ENCODE results near the gene HS3ST3A1. TPM values are rescaled to one million over a fixed set of nuclear protein-coding genes. Genes with fewer than 3 reads are reported as not detected.
"Not testable (repeated sequence)": the region's sequence is repeated elsewhere in the genome, so short reads cannot be mapped to it uniquely, and the experiment has no call there.

The HS3ST3A1 gene
- total RNA-seq, 1 donor from 2014 or later, result 14.2 TPM

DNA sequence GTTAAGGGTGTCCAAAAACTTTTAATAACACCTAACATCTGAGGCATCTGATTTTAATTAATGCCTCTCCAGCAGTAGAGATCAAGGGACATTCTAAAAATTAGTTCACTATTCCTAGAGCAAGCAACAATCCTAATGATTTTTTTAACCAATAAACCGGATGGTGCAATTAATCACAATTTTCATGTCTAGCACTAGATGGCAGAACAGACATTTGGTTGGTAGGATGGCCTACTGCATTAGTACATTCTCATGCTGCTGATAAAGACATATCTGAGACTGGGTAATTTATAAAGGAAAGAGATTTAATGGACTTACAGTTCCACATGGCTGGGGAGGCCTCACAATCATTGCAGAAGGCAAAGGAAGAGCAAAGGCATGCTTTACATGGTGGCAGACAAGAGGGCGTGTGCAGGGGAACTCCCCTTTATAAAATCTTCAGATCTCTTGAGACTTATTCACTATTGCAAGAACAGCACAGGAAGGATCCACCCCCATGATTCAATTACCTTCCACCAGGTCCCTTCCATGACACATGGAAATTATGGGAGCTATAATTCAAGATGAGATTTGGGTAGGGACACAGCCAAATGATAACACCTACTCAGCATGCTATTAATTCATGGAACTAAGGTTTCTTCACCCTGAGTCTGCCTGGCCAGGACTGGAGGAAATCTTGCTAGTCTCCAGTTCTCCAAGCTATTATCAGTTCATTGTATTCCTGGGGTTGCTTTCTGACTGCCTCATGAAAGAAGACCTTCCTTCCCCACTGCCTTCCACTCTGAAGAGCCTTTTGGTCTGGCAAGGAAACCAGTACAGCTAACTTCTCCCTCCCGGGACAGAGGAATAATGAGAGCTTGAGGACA, 24.8 kb downstream of the HS3ST3A1 start:
- no peak for DNase-seq (ENCODE audit: extremely low read depth, low read depth, low spot score)

DNA sequence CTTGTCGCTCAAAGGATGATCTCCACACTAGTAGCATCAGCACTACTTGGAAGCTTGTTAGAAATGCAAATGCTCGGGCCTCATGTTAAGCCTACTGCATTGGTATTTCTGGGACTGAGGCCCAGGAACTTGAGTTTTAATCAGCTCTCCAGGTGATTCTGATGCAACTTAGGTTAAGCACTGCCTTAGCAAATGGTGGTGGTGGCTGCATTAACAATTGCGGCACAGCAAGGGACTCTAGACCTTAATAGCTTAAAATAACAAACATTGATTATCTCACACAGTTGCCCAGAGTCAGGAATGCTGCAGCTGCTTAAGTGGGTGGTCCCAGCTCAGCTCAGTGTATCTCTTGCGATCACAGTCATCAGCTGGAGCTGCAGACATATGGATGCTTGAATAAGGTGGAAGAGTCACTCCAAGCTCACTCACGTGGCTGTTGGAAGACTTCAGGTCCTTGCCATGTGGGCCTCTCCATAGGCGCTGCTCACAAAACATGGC, 25.8 kb downstream of the HS3ST3A1 start:
- DNase-seq (ENCODE audit: extremely low read depth, low read depth, low spot score), result no peak

DNA sequence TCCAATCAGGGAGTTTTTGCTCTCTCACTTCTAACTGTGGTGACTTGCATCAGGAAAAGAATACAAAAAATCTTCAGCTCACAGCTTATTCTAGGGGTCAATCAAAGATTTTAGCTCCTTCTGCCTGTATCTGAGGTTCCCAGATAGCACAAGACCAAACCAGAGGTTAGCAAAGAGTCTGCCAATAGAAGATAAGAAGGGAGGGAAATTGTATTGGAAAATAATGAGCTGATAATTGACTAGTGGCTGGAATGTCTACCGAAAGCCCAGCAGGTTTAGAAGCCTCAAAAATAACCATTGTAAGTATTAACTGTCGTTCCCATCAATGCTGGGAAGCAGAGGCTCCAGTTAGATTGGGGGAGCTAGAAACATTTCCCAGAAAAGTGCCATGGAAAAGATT, 26.3 kb downstream of the HS3ST3A1 start:
- DNase-seq (ENCODE audit: extremely low read depth, low read depth, low spot score), result no peak

DNA sequence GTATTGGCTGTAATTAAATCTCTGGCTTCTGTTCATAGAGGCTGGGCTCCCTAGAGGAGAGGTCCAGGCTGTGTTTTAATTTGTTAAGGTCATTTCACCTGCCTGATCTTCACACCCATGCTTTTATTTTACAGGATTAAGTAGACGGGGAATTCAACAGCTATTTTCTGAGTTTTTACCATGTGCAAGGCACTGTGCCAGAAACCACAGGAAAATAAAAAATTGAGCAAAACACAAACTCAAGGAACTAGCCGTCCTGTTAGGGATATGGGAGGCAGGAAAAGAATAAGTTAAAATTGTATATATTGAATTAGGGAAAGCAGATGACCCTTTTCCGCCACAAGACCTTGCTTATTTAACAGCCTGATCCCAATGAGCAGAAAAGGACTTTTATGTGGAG, 29.1 kb downstream of the HS3ST3A1 start:
- DNase-seq (ENCODE audit: extremely low read depth, low read depth, low spot score), result no peak

DNA sequence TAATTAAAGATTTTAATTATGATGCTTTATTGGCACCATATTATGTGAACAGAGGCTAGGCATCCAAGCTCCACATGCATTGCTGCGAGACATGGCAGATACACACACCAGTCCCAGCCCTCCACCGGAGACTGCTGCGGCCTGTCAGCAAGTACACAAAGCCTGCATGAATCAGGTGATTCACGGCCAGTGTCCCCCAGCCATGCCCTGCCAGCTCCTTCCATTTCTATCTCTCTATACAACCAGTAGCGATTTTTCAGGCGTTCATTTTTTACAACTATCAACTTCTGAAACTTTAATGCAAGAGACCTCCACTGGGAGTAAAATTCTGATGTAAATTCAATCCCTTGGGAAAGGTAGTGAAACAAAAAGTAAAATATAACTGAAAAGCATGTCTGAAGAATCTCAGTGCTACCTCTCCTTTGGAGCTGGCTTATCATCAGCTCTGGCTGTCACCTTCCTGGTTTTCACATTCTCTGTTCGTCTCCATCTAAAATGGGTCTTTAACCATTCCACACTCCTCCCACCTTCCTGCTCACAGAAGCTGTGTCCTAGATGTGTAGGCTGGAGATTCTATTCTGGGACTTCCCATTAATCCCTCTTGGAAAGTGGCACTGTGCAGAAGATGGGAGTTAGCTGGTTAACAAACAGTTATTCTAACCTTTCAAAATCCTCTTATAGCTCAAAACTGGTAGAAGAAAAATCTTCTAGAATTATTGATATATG, 32.2 kb downstream of the HS3ST3A1 start:
- no peak for DNase-seq (ENCODE audit: extremely low read depth, low read depth, low spot score)

DNA sequence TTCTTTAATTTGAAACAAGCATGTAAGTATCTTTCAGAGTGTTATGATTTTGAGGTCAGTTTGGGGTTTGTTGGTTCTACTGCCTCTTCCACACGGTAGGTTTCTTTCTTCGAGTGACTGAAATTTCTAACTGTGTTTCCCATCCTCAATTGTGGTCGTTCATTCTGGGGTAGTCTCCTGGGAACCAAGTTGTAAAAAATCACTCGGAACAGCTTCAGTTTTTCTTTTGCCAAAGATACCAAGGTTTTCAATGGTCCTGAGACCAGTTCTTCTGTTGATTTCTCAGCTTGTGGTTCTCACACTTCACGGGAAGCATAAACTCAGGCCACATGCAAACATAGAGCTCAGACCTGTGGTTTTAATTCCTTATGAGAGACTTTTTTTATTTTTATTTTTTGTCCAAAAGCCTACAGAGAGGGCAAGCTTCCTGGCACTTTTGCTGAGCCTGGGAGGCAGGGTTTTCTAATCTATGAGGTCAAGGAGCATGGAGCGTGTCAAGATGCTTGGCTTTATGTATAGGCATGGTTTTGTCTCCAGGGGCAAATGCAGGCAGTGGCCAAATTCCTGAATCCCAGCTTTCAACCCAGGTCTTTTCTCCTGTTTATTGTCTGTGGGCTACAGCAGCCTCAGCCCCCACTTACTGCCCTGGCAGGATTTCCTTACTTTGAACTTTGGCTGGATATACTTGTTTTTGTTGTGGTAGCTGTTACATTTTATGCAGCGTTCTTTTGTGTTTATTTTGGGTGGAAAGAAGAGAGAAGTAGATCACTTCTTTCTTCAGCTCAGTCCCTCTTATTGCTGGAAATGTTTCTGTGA, 32.9 kb downstream of the HS3ST3A1 start:
- DNase-seq (ENCODE audit: extremely low read depth, low read depth, low spot score), result no peak

DNA sequence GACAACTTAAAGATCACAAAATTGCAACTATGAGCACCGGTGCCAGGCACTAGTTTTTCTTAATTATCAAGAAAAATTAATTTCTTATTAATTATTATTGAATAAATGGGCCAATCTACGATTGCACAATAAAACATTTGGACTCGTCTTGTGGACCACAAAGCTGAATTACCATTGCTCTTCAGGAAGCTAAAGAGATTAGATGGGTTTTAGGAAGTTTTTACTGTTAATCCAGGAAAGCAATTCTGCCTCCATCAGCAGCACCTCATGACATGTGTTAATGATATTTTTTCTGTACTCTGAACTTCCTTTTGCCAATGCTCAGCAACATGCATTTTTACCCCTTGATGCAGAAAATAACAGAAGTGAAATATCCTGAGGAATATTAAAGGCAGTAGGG, 37.9 kb downstream of the HS3ST3A1 start:
- DNase-seq (ENCODE audit: extremely low read depth, low read depth, low spot score), result no peak

DNA sequence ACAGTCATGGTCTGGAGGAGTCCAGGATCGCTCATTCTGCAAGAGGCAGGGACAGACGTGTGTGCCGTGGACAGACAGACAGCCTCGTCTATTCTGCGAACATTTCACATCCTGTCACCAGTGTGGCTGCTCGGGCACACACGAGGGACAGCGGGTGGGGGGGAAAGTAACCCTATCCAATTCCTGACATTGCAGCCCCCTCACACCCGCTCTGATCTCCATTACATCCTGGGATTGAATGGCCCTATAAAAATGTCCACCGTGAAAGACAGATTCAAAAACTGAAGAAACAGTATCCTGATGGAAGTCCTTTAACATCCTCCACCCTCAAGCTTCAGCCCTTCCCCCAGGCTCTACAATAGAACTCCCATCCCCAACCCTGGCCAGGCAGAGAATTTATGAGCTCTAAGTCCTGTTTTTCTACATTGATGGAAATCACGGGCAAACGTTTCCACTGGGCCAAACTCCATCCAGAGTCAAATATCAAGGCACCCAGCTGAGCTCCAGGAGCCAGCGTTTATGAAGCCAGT, 39.4 kb downstream of the HS3ST3A1 start:
- DNase-seq (ENCODE audit: extremely low read depth, low read depth, low spot score), result no peak

DNA sequence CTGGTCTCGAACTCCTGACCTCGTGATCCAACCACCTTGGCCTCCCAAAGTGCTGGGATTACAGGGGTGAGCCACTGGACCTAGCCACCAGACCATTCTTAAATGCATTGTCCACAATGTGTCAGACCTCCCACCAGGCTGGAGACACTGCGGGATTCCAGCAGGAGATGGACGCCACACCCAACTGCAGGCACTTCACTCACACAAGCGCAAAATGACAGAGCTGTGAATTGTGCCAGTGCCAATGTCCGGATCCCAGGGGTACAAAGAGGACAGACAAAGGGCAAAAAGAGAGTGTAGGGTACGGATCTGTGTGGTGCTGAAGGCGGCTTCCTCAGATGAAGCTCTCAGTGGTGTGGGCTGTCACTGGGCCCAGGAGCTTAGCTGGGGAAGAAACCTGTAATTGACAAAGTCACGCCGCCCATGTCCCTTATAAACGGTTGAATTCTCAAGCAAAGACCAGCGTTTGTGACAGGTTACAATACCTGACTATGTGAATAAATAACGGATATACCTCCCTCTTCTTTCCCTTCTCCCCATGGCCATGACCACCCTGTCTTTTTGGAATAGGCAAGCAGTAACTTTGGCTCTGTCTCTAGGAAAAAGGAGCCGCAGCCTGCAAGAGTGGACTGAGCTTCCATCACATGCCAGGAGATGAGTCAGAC, 40.0 kb downstream of the HS3ST3A1 start:
- DNase-seq (ENCODE audit: extremely low read depth, low read depth, low spot score), result no peak

DNA sequence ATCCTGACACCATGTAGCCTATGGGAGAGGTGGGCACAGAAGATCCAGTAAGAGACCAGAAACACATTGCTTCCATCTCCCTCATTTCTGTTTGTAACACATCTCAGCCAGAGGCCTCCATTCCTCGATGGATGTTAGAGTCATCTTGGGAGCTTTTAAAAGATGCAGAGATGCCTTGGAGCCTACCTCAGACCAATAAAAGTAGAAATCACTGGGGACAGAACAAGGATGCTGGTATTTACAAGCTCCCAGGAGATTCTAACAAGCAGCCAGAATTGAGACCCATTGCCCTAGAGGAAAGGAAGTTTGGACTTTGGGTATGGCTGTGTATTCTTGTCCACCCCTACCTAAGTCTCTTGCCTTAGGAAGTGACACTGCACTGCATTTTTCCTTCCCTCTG, 40.8 kb downstream of the HS3ST3A1 start:
- no peak for DNase-seq (ENCODE audit: extremely low read depth, low read depth, low spot score)

DNA sequence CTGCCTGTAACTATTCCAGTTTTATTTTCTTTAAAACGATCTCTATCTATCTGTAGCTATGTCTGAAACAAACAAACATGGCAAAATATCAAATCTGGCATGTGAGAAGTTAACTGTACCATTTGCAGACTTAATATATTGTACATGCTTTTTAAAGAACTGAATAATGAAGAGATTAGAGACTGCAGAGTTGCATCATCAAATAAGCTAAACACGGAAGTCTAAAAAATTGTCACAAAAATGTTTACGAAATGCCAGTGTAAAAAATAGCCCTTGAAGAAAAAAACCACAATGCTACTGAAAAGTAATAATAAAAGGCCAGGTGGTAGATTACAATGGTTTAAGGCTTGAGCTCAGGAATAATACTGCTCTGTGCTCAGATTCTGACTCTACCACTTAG, 43.1 kb downstream of the HS3ST3A1 start:
- no peak for DNase-seq (ENCODE audit: extremely low read depth, low read depth, low spot score)

DNA sequence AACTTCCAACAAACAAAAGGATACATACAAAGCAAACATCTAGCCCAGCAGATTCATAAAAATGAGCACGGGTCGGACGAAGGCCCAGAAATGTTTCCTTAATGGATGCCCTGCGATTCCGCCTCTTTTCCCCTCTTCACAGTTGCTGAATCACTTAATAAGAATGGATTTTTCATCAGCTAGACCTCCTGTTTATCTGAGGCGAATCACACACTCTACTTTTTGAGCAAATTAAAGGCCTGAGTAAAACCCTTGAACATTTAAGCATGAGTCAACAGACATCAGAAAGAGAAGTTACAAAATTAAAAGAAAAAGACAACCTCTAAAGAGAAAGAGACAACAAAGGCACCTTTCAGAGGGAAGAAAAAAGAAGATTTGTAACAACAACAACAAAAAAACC, 44.7 kb downstream of the HS3ST3A1 start:
- DNase-seq (ENCODE audit: extremely low read depth, low read depth, low spot score), result no peak

DNA sequence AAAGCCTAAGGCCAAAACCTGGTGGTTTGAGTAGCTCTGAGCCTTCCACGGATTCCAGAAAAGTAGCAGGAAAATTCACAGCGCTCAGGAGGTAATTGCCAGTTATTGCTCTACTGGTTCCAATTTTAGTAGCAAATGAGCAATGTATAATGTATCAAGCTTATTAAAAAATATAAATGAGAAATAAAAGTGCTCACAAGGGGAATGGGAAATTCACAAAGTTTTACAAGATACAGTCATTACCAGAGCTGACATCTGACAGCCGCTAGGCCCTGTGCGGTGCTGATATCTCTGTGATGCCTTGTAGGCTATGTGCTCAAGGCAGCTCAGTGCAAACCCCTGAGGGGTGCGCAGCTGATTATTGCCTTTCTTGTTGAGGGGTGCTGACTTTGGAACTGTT, 47.5 kb downstream of the HS3ST3A1 start:
- no peak for DNase-seq (ENCODE audit: extremely low read depth, low read depth, low spot score)

DNA sequence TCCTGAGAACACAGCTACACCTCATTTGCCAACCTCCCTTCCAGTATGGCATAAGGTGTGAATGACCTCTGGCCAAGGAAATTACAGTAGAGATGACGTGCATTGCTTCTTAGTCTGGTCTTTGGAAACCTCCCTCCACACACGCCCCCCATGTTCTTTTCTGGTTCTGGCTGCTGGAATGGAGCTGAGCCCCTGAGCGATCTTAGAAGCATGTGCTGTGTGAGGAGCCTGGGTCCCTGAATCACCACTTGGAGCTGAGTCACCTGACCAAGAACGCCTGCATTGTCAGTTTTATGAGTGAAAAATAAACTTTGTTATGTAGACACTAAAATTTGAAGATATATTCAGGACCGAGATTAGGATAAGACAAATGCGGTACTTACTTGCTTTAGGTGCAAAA, 51.4 kb downstream of the HS3ST3A1 start:
- DNase-seq (ENCODE audit: extremely low read depth, low read depth, low spot score), result no peak

DNA sequence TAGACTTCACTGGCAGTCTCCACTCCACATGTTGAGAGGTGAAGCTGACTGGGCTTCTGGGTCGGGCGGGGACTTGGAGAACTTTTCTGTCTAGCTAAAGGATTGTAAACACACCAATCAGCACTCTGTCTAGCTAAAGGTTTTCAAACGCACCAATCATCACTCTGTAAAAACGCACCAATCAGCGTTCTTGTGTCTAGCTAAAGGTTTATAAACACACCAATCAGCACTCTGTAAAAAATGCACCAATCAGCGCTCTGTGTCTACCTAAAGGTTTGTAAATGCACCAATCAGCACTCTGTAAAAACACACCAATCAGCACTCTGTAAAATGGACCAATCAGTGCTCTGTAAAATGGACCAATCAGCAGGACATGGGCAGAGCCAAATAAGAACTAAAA, 53.2 kb downstream of the HS3ST3A1 start:
- DNase-seq (ENCODE audit: extremely low read depth, low read depth, low spot score), result not testable (repeated sequence)

DNA sequence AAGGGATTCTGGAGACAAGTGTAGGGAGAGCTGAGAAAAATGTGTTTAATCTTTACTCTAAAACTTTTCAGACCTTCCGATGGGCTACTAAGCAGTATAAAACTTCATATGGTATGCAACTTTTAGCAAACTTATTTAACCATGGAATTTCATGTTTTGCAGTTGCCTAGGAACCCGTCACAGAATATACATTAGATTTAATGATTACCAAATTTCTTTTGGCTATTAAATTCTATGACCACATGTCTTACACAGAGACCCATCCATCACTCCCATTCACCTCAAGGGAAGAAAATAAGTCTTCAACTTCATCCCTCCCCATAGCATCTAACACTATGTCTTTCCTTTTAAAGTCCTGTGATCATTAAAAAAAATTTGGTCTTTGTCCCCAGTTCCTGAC, 54.9 kb downstream of the HS3ST3A1 start:
- DNase-seq (ENCODE audit: extremely low read depth, low read depth, low spot score), result no peak

DNA sequence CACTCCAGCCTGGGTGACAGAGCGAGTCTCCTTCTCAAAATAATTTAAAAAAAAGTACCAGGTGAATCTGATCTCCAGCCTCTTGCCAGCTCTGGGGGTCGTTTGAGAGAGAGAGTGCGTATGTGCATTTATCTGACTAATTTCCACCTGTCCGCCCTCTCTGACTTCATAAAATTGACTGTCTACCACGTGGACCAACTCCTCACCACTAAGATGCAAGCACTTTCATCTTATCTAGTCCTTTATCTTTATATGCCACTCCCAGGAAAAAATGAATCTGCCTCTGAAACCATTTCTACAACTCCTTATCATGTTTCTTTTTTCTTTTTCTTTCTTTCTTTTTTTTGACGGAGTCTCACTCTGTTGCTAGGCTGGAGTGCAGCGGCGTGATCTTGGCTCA, 55.8 kb downstream of the HS3ST3A1 start:
- DNase-seq (ENCODE audit: extremely low read depth, low read depth, low spot score), result no peak

DNA sequence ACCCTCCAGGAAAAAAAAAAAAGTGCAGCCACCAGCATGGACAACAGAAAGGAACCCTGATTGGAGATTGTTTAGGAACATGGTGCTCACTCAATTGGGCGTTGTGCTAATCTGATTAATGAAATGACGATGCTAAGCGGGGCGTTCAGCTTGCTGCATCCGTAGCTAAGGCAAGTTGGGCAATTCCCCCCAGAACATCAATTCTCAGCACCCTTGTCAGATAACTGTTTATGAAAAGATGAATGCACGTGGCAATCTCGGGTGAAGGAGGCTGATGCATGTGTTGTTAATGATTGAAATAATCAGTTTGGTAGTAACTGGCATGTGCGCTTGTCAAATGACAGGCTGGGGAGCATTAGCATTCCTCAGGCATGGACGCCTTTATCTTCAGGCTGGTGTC, 57.0 kb downstream of the HS3ST3A1 start:
- no peak for DNase-seq (ENCODE audit: extremely low read depth, low read depth, low spot score)

DNA sequence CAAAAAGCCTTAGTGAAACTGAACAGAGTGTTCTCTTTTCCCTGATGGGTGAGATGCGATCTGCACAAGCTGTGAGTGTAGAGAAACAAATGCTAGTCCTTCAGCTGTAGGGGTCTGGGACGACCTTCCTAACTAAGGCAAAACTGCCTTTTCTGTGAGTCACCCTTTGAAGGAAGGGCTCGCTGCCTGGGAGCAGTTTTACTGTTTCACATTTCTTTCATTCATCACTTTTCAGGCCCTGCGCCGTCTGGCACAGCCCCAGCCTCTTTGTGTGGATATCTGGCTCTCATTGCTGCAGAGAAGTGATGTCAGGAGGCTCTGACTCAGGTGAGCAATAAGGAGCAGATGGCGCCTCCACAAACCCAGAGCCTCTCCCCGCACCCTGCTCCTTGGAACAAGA, 57.4 kb downstream of the HS3ST3A1 start:
- DNase-seq (ENCODE audit: extremely low read depth, low read depth, low spot score), result no peak

DNA sequence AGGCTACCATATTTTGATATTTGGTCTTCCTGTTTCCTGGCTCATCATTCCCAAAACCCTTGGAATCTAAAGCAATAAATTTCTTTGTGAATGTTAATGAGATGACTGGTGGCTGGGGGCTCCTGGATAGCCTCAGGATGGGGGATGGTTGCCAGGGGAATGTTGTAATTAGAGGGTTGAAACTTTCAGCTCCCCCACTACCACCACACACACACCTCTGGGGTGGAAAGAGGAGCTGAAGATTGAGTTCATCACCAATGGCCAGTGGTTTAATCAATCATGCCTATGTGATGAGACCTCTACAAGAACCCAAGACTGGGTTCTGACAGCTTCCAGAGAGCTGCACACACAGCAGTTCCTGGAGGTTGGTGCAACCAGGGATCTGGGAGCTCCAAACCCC, 59.1 kb downstream of the HS3ST3A1 start:
- no peak for DNase-seq (ENCODE audit: extremely low read depth, low read depth, low spot score)
